AG04450 (cell line): ENCODE data around the gene LIMS2. TPM values are rescaled to one million over a fixed set of nuclear protein-coding genes. Genes with fewer than 3 reads are reported as not detected.

Source experiments
- CTCF ChIA-PET: fragments of 300-600, 350-600 bp; formaldehyde crosslinking; extraction: SDS; loops from one replicate; lab custom pipeline; 2022; ENCODE audit warnings: antibody characterized with exemption, inconsistent platforms; lab: Charles Lee
- POLR2A ChIA-PET: fragments of 350-600 bp; formaldehyde crosslinking; extraction: SDS; loops from one replicate; lab custom pipeline; 2021; ENCODE audit warnings: antibody characterized with exemption, inconsistent platforms; lab: Yijun Ruan, JAX
- DNase-seq: peaks from one replicate; pipeline ENCODE4 v3.0.0-alpha.2; 2011; ENCODE audit warnings: low read depth, low spot score
- H3K27ac ChIP-seq: one replicate; pipeline ENCODE4 v1.5.1; 2012; ENCODE audit warnings: low read depth, low read length, control low read depth
- H3K27me3 ChIP-seq: one replicate; pipeline ENCODE4 v1.6.0; 2012; ENCODE audit warnings: low read length; ENCODE audit not compliant: control insufficient read depth, insufficient read depth
- H3K4me3 ChIP-seq: 2 replicates; pipeline ENCODE4 v1.5.1; 2011; ENCODE audit warnings: mild to moderate bottlenecking, low read depth, low read length, control low read depth
- H3K9me3 ChIP-seq: 2 replicates; pipeline ENCODE4 v1.5.1; 2012; ENCODE audit warnings: low read length; ENCODE audit not compliant: control insufficient read depth, insufficient read depth
- CTCF ChIP-seq: IDR thresholded peaks from 2 replicates; pipeline ENCODE4 v1.5.1; 2011; ENCODE audit warnings: low read depth, low read length, control low read depth, inconsistent platforms
- polyA plus RNA-seq: library from polyadenylated mRNA; depleted of rRNA; stranded (reverse); fragments of >200 nt; gene quantifications from 2 replicates; pipeline ENCODE4 v1.2.3, GENCODE V29; 2011

Gene LIMS2
- polyA plus RNA-seq, 1 experiment = 6.3 TPM

- POLR2A ChIA-PET = no interaction called here
- DNase-seq = no peak
- TF ChIP-seq CTCF = no peak
- peaks cover 20% of the 10 kb centered on the region for H3K27me3 ChIP-seq
- no peak overlapping the region for H3K4me3 ChIP-seq
- CTCF ChIA-PET = interaction anchor here (1.1 kb wide), 1 partner anchor 9 kb away, joined by 3 read pairs; no protein-coding TSS in a partner anchor
- H3K9me3 ChIP-seq = peaks cover 19% of the 10 kb centered on the region
- no peak overlapping the region for H3K27ac ChIP-seq
Observed at GRCh38 chr2:127608061-127609030, 67.0 kb downstream of the LIMS2 start.

- TF ChIP-seq CTCF = no peak
- POLR2A ChIA-PET = no interaction called here
- CTCF ChIA-PET = interaction anchor here (1.1 kb wide), 1 partner anchor 8 kb away, joined by 3 read pairs; no protein-coding TSS in a partner anchor
- H3K9me3 ChIP-seq = peaks cover 21% of the 10 kb centered on the region
- DNase-seq = no peak
- no peak overlapping the region for H3K27ac ChIP-seq
- H3K4me3 ChIP-seq = no peak overlapping the region
- H3K27me3 ChIP-seq = peaks cover 19% of the 10 kb centered on the region
Observed at GRCh38 chr2:127607399-127607908, 67.9 kb downstream of the LIMS2 start.

- no peak for DNase-seq
- H3K9me3 ChIP-seq = peaks cover 21% of the 10 kb centered on the region
- CTCF ChIA-PET = interaction anchor here (1.0 to 1.7 kb wide), 2 partner anchors 12 to 15 kb away, joined by 3 to 4 read pairs; no protein-coding TSS in a partner anchor
- H3K27ac ChIP-seq = no peak overlapping the region
- POLR2A ChIA-PET = no interaction called here
- no peak for TF ChIP-seq CTCF
- peaks cover 19% of the 10 kb centered on the region for H3K27me3 ChIP-seq
- no peak overlapping the region for H3K4me3 ChIP-seq
Observed at GRCh38 chr2:127606625-127607398, 68.5 kb downstream of the LIMS2 start.

- DNase-seq = no peak
- CTCF ChIA-PET = interaction anchor here (1.0 to 1.7 kb wide), 2 partner anchors 11 to 14 kb away, joined by 3 to 4 read pairs; no protein-coding TSS in a partner anchor
- Histone ChIP-seq H3K27ac (no peak overlapping the region), H3K9me3 (peaks cover 10% of the 10 kb centered on the region), H3K4me3 (no peak overlapping the region), H3K27me3 (peaks cover 19% of the 10 kb centered on the region)
- no peak for TF ChIP-seq CTCF
- POLR2A ChIA-PET = no interaction called here
Observed at GRCh38 chr2:127605691-127606263, 69.6 kb downstream of the LIMS2 start.
